Panc1 (cell line): ENCODE measurements around the gene LETM1. TPM values are rescaled to one million over a fixed set of nuclear protein-coding genes. Genes with fewer than 3 reads are reported as not detected.

ENCODE experiments used
- ATAC-seq: fragments of 200-7000 bp; cut with Tn5 transposase; 2 replicates; pipeline ENCODE4 v1.9.1; 2020; ENCODE audit warnings: mild to moderate bottlenecking, moderate library complexity
- BruUV-seq: library from RNA; stranded (reverse); fragments of 400-500 nt; replicated peaks from 2 replicates; lab custom pipeline; 2021; lab: Mats Ljungman, UMichigan
- CTCF ChIA-PET: fragments of 300-600 bp; sonication (Branson Sonifier 250); formaldehyde crosslinking; loops from one replicate; lab custom pipeline; 2022; ENCODE audit warnings: antibody characterized with exemption; lab: Charles Lee
- POLR2A ChIA-PET: fragments of 300-600 bp; sonication (Branson Sonifier 250); formaldehyde crosslinking; loops from one replicate; lab custom pipeline; 2022; ENCODE audit warnings: antibody characterized with exemption; lab: Charles Lee
- DNase-seq: peaks from one replicate; pipeline ENCODE4 v3.0.0-alpha.2; 2010; ENCODE audit warnings: low read depth, low spot score
- H3K27ac ChIP-seq: 2 replicates; pipeline ENCODE4 v1.5.1; 2011; ENCODE audit warnings: mild to moderate bottlenecking, low read length, inconsistent platforms
- H3K27me3 ChIP-seq: fragments of 200-500 bp; sonication (Bioruptor generic); 2 replicates; pipeline ENCODE4 v1.6.0; 2014; ENCODE audit warnings: low read length, inconsistent platforms; ENCODE audit not compliant: control insufficient read depth, insufficient read depth
- H3K36me3 ChIP-seq: fragments of 200-500 bp; sonication (Bioruptor generic); 2 replicates; pipeline ENCODE4 v1.5.1; 2014; ENCODE audit warnings: inconsistent platforms, mild to moderate bottlenecking, low read length, moderate library complexity; ENCODE audit not compliant: control insufficient read depth, insufficient read depth
- H3K4me1 ChIP-seq: 2 replicates; pipeline ENCODE4 v1.5.1; 2011; ENCODE audit warnings: inconsistent platforms, mild to moderate bottlenecking, low read length, moderate library complexity; ENCODE audit not compliant: control insufficient read depth, insufficient read depth
- H3K4me3 ChIP-seq, 2 experiments: 2 replicates each; pipeline ENCODE4 v1.5.1; 2011 to 2012; ENCODE audit warnings: low read depth in 2 of 2, low read length in 2 of 2, mild to moderate bottlenecking in 2 of 2, inconsistent platforms in 1 of 2, moderate library complexity in 1 of 2
- H3K9me3 ChIP-seq: fragments of 200-500 bp; sonication (Bioruptor generic); 2 replicates; pipeline ENCODE4 v1.5.1; 2014; ENCODE audit warnings: low read depth, mild to moderate bottlenecking, inconsistent platforms, low read length, moderate library complexity; ENCODE audit not compliant: control insufficient read depth, insufficient read depth
- POLR2AphosphoS5 ChIP-seq: IDR thresholded peaks from 2 replicates; pipeline ENCODE4 v1.6.1; 2012; ENCODE audit warnings: mild to moderate bottlenecking, low read depth, low read length, moderate library complexity
- SIN3A ChIP-seq: IDR thresholded peaks from 2 replicates; pipeline ENCODE4 v1.6.1; 2012; ENCODE audit warnings: low read depth, mild to moderate bottlenecking, low read length, moderate library complexity, borderline replicate concordance; ENCODE audit not compliant: insufficient read depth
- TCF7L2 ChIP-seq: IDR thresholded peaks from 2 replicates; pipeline ENCODE4 v1.6.1; 2011; ENCODE audit warnings: mild to moderate bottlenecking, low read depth, low read length, inconsistent platforms
- in situ Hi-C: cut with HindIII; loops from 2 replicates; pipeline ENCODE4 v1.10.0; 2016; ENCODE audit warnings: low sequenced_read_pairs, low pct_unique_long_range_greater_than_20kb
- intact Hi-C: fragments of 100-400 bp; cut with micrococcal nuclease; formaldehyde crosslinking; loops from one replicate; pipeline ENCODE4 v1.10.0; 2022; ENCODE audit not compliant: unreplicated experiment
- total RNA-seq: library from RNA; stranded (reverse); gene quantifications from one replicate; pipeline ENCODE4 v1.2.1, GENCODE V29; 2021; ENCODE audit not compliant: unreplicated experiment
- TF ChIP-seq, protein P1 (sequence below), 2 experiments: IDR thresholded peaks; 2 replicates each; pipeline ENCODE4 v1.6.1; 2011 to 2012; ENCODE audit warnings: low read depth in 2 of 2, control low read depth in 1 of 2, low read length in 1 of 2, mild to moderate bottlenecking in 1 of 2, moderate library complexity in 1 of 2; ENCODE audit not compliant: insufficient read depth in 1 of 2
- TF ChIP-seq, protein P2 (sequence below): fragments of 450-650 bp; IDR thresholded peaks from 2 replicates; pipeline ENCODE4 v1.5.1; 2017; ENCODE audit warnings: mild to moderate bottlenecking

Gene LETM1
- total RNA-seq, 1 experiment from 2014 or later: 67.6 TPM

DNA sequence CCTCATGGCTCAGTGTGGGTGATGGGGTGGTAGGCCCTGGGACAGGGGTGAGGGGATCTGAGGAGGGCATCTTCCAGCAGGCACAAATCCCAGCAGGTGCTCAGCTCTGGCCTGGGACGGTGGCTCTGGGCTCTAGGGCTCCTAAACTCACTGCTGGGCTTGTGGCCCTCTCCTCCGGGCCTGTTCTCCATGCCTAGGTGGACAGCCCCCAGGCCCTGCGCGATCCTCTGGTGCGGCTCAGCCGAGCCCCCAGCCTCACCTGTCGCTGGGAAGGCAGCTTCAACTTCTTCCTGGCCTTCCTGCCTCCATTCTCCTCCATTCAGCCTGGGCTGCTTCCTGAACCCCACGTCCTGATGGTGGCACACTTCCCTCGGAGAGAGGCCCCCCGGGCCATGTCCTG, 82.2 kb downstream of the LETM1 start:
- TF ChIP-seq TCF7L2 (no peak), POLR2AphosphoS5 (no peak), SIN3A (no peak)
- TF ChIP-seq, protein P1, sequence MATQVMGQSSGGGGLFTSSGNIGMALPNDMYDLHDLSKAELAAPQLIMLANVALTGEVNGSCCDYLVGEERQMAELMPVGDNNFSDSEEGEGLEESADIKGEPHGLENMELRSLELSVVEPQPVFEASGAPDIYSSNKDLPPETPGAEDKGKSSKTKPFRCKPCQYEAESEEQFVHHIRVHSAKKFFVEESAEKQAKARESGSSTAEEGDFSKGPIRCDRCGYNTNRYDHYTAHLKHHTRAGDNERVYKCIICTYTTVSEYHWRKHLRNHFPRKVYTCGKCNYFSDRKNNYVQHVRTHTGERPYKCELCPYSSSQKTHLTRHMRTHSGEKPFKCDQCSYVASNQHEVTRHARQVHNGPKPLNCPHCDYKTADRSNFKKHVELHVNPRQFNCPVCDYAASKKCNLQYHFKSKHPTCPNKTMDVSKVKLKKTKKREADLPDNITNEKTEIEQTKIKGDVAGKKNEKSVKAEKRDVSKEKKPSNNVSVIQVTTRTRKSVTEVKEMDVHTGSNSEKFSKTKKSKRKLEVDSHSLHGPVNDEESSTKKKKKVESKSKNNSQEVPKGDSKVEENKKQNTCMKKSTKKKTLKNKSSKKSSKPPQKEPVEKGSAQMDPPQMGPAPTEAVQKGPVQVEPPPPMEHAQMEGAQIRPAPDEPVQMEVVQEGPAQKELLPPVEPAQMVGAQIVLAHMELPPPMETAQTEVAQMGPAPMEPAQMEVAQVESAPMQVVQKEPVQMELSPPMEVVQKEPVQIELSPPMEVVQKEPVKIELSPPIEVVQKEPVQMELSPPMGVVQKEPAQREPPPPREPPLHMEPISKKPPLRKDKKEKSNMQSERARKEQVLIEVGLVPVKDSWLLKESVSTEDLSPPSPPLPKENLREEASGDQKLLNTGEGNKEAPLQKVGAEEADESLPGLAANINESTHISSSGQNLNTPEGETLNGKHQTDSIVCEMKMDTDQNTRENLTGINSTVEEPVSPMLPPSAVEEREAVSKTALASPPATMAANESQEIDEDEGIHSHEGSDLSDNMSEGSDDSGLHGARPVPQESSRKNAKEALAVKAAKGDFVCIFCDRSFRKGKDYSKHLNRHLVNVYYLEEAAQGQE (IDR thresholded peaks at IDR 0.05; ENCODE audit: insufficient read depth in 1 of 2, low read depth in 2 of 2, low read length in 1 of 2): no peak
- TF ChIP-seq, protein P2, sequence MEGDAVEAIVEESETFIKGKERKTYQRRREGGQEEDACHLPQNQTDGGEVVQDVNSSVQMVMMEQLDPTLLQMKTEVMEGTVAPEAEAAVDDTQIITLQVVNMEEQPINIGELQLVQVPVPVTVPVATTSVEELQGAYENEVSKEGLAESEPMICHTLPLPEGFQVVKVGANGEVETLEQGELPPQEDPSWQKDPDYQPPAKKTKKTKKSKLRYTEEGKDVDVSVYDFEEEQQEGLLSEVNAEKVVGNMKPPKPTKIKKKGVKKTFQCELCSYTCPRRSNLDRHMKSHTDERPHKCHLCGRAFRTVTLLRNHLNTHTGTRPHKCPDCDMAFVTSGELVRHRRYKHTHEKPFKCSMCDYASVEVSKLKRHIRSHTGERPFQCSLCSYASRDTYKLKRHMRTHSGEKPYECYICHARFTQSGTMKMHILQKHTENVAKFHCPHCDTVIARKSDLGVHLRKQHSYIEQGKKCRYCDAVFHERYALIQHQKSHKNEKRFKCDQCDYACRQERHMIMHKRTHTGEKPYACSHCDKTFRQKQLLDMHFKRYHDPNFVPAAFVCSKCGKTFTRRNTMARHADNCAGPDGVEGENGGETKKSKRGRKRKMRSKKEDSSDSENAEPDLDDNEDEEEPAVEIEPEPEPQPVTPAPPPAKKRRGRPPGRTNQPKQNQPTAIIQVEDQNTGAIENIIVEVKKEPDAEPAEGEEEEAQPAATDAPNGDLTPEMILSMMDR: no peak
- BruUV-seq: no TSS peak
- in situ Hi-C loops: no loop called here
- no peak overlapping the region for H3K27ac ChIP-seq
- intact Hi-C loops: no loop called here
- H3K36me3 ChIP-seq: no peaks in the 10 kb centered on the region
- no peaks in the 10 kb centered on the region for H3K4me1 ChIP-seq
- no peak overlapping the region for H3K4me3 ChIP-seq
- ChIA-PET POLR2A (no interaction called here), CTCF (no interaction called here)
- ATAC-seq (no peak), DNase-seq (no peak)
- H3K9me3 ChIP-seq: no peaks in the 10 kb centered on the region
- no peaks in the 10 kb centered on the region for H3K27me3 ChIP-seq

DNA sequence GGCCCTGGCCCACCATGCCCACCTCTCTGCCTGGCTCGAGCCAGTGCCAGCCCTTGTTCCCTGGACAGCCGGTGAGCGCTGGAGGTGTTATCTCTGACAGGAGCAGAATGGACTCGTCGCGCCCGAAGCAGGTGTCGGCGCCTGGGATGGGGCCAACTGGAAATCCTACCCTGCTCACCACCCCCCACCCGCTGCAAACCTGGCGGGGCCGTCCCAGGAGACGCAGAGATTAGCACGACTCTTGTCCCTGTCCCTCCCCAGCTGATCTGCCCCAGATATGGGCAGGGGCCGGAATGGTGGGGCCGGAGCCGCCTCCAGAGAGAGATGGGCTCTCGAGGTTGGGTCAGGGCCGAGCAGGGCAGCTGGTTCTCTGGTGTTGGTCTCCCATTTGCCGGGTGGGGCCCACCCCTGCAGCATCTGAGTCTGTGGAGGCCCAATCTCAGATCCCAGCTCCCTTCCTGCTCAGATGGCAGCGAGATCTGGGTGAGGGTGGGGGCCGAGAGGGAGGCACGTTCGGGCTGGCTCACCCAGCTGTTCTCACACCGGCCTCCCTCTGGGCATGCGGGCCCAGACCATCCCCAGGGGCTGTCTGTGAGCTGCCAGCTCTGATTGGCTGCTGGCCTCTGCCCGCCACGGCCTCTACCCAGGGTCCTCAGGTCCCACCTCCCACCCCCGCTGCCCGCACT, 83.0 kb downstream of the LETM1 start:
- peak; percentile 39 for ATAC-seq
- CTCF ChIA-PET: no interaction called here

More for the DNA sequence above, 83.0 kb downstream of the LETM1 start:
- H3K36me3 ChIP-seq: no peaks in the 10 kb centered on the region
- H3K27ac ChIP-seq: no peak overlapping the region
- no peaks in the 10 kb centered on the region for H3K4me1 ChIP-seq
- BruUV-seq: no TSS peak
- intact Hi-C loops: no loop called here
- H3K4me3 ChIP-seq: no peak overlapping the region
- in situ Hi-C loops: no loop called here
- no peaks in the 10 kb centered on the region for H3K27me3 ChIP-seq
- TF ChIP-seq, protein P1 (IDR thresholded peaks at IDR 0.05; ENCODE audit: insufficient read depth in 1 of 2, low read depth in 2 of 2, low read length in 1 of 2): no peak
- TF ChIP-seq POLR2AphosphoS5: no peak
- no peak for TF ChIP-seq TCF7L2
- TF ChIP-seq, protein P2: no peak
- TF ChIP-seq SIN3A: no peak
- no peak for DNase-seq
- no peaks in the 10 kb centered on the region for H3K9me3 ChIP-seq
- POLR2A ChIA-PET: no interaction called here
